ENCODE data around the gene NUCB1. TPM values are rescaled to one million over a fixed set of nuclear protein-coding genes. Genes with fewer than 3 reads are reported as not detected.
A peak's percentile ranks its signal among the peaks of the same experiment; 100 is the strongest.

The NUCB1 gene
- total RNA-seq, 6 donors from 2014 or later = 278 to 463 (median 341) TPM

DNA sequence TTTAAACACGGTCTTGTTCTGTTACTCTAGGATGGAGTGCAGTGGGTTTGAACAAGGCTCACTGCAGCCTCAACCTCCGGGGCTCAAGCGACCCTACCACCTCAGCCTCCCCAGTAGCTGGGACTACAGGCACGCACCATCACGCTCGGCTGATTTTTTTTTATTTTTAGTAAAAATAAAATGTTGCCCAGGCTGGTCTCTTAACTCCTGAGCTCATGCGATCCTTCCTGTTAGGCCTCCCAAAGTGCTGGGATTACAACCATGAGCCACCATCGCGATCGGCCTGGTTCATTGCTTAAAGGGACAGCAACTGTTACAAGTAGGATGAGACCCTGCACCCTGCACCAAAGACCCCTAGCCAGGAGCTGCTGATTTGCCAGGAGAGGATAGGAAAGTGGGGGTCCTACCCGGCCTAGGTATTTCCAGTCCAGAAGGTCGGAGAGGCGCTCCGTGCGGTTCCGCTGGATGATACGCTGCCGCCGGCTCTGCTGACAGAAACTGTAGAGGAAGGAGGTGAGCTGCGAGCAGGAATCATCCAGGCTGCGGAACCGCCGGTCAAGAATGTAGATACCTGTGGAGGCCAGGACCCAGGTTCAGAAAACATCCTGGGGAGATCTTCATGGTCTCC is 70.1 kb downstream of the NUCB1 start:
- WGBS, 2 donors = 91 to 93% methylated on average over 23 of the region's 23 CpGs
- Histone ChIP-seq H3K9me3 (no peaks in the 10 kb centered on the region), H3K27ac (peak overlapping the region in 1 of 4 donors; percentile 64), H3K27me3 (no peaks in the 10 kb centered on the region), H3K36me3 (peaks cover 21 to 83% (median 58%) of the 10 kb centered on the region in 4 donors), H3K4me3 (no peak overlapping the region), H3K4me1 (peaks cover 22 to 37% (median 24%) of the 10 kb centered on the region in 4 donors)
- TF ChIP-seq EP300 (IDR thresholded peaks at IDR 0.05) = no peak
- ATAC-seq (ENCODE audit: low FRiP score in 2 of 2) (no peak), DNase-seq (peak in 1 of 2 donors; percentile 69)

DNA sequence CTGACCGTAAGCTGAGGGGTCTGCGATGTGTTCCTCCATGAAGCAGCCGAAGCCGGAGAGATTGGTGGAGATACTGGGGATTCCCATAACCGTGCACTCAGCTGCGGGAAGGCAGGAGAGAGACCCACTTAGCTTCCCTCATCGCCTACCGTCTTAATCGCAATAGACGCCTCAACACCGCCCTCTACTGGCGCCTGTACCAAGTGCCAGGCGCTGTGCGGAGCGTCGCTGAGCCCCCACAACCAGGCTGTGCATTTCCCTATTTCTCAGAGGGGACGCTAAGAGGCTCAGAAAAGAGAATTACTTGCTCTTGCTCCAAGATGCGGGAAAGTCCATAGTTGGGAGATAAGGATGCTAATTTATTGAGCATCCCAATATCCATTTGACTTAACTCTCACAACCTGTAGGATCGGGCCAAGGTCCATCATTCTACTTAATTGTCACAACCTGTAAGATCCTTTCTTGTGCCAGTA is 70.8 kb downstream of the NUCB1 start:
- TF ChIP-seq POLR2A (IDR thresholded peaks at IDR 0.05) = no peak
- TF ChIP-seq POLR2AphosphoS5 (IDR thresholded peaks at IDR 0.05) = peak in 1 of 2 donors; percentile 48
- TF ChIP-seq, protein P1, sequence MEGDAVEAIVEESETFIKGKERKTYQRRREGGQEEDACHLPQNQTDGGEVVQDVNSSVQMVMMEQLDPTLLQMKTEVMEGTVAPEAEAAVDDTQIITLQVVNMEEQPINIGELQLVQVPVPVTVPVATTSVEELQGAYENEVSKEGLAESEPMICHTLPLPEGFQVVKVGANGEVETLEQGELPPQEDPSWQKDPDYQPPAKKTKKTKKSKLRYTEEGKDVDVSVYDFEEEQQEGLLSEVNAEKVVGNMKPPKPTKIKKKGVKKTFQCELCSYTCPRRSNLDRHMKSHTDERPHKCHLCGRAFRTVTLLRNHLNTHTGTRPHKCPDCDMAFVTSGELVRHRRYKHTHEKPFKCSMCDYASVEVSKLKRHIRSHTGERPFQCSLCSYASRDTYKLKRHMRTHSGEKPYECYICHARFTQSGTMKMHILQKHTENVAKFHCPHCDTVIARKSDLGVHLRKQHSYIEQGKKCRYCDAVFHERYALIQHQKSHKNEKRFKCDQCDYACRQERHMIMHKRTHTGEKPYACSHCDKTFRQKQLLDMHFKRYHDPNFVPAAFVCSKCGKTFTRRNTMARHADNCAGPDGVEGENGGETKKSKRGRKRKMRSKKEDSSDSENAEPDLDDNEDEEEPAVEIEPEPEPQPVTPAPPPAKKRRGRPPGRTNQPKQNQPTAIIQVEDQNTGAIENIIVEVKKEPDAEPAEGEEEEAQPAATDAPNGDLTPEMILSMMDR (IDR thresholded peaks at IDR 0.05) = peak; percentile 81 to 95 (median 89)
- no peak for TF ChIP-seq EP300 (IDR thresholded peaks at IDR 0.05)
- peak; percentile 81 to 84 for ATAC-seq (ENCODE audit: low FRiP score in 2 of 2)
- Histone ChIP-seq H3K4me3 (no peak overlapping the region), H3K9me3 (no peaks in the 10 kb centered on the region), H3K27ac (peak overlapping the region in 1 of 4 donors; percentile 64), H3K27me3 (no peaks in the 10 kb centered on the region), H3K36me3 (peaks cover 20 to 83% (median 57%) of the 10 kb centered on the region in 4 donors), H3K4me1 (peaks cover 22 to 37% (median 24%) of the 10 kb centered on the region in 4 donors)
- WGBS, 2 donors = 11 to 17% methylated on average over 15 to 19 of the region's 19 CpGs
- DNase-seq = peak; percentile 86 to 87

Small RNA genes lying within 50 kb of the gene (small RNA-seq; reads per million reads assigned to genes)
- gene AC026803.1 = 0 reads per million in 4 donors

Other genes with a start within 250 kb of the NUCB1 start
- gene NTN5, start 227.3 kb upstream of the NUCB1 start, total RNA-seq = 1 to 10 TPM in 3 of 6 donors, under 1 TPM in 2, not detected in 1; 0.57 to 3.1 (median 1.0) TPM
- gene FUT2, start 204.3 kb upstream of the NUCB1 start, total RNA-seq = 1 to 10 TPM in 3 of 6 donors, under 1 TPM in 2, not detected in 1; 0.15 to 4.7 (median 1.9) TPM
- 1 to 10 TPM in 5 of 6 donors, not detected in 1; 1.1 to 3.1 (median 1.3) TPM for gene MAMSTR, start 180.6 kb upstream of the NUCB1 start, total RNA-seq
- 10 to 100 TPM; 14.7 to 74.4 (median 26.3) TPM for gene RASIP1, start 159.7 kb upstream of the NUCB1 start, total RNA-seq
- gene IZUMO1, start 153.4 kb upstream of the NUCB1 start, total RNA-seq = 1 to 10 TPM in 5 of 6 donors, not detected in 1; 1.4 to 4.2 (median 2.5) TPM
- gene FUT1, start 147.7 kb upstream of the NUCB1 start, total RNA-seq = 10 to 100 TPM in 3 of 6 donors, 1 to 10 TPM in 3; 7.2 to 17.4 (median 10.1) TPM
- not detected for gene FGF21, start 144.8 kb upstream of the NUCB1 start, total RNA-seq
- 100 to 1,000 TPM in 1 of 6 donors, 10 to 100 TPM in 5; 50.7 to 221 (median 81.2) TPM for gene BCAT2, start 89.3 kb upstream of the NUCB1 start, total RNA-seq
- 10 to 100 TPM; 13.8 to 65.0 (median 28.5) TPM for gene HSD17B14, start 63.8 kb upstream of the NUCB1 start, total RNA-seq
- 10 to 100 TPM in 5 of 6 donors, 1 to 10 TPM in 1; 6.3 to 34.9 (median 21.2) TPM for gene PLEKHA4, start 31.7 kb upstream of the NUCB1 start, total RNA-seq
- gene PPP1R15A, start 27.9 kb upstream of the NUCB1 start, total RNA-seq = 100 to 1,000 TPM in 5 of 6 donors, 10 to 100 TPM in 1; 96.2 to 194 (median 114) TPM
- gene TULP2, start 1.6 kb upstream of the NUCB1 start, total RNA-seq = 1 to 10 TPM in 1 of 6 donors, under 1 TPM in 2, not detected in 3; 0.30 to 4.9 (median 0.86) TPM
- 1 to 10 TPM; 1.9 to 6.3 (median 2.8) TPM for gene DHDH, start 33.4 kb downstream of the NUCB1 start, total RNA-seq
- gene BAX, start 54.6 kb downstream of the NUCB1 start, total RNA-seq = 100 to 1,000 TPM in 4 of 6 donors, 10 to 100 TPM in 2; 68.1 to 143 (median 112) TPM
- gene FTL, start 65.0 kb downstream of the NUCB1 start, total RNA-seq = over 10,000 TPM in 3 of 6 donors, 1,000 to 10,000 TPM in 3; 5,928 to 23,282 (median 11,982) TPM
- gene GYS1, start 93.0 kb downstream of the NUCB1 start, total RNA-seq = 10 to 100 TPM; 26.4 to 79.6 (median 35.6) TPM
- gene RUVBL2, start 93.6 kb downstream of the NUCB1 start, total RNA-seq = 100 to 1,000 TPM in 2 of 6 donors, 10 to 100 TPM in 4; 45.7 to 105 (median 70.6) TPM
- under 1 TPM in 1 of 6 donors, not detected in 5; 0.77 TPM for gene LHB, start 116.8 kb downstream of the NUCB1 start, total RNA-seq
- not detected for gene CGB3, start 124.0 kb downstream of the NUCB1 start, total RNA-seq
- gene CGB2, start 131.6 kb downstream of the NUCB1 start, total RNA-seq = not detected
- gene CGB1, start 136.6 kb downstream of the NUCB1 start, total RNA-seq = not detected
- not detected for gene CGB5, start 143.5 kb downstream of the NUCB1 start, total RNA-seq
- not detected for gene CGB8, start 148.8 kb downstream of the NUCB1 start, total RNA-seq
- 1 to 10 TPM in 1 of 6 donors, under 1 TPM in 5; 0.22 to 5.2 (median 0.55) TPM for gene CGB7, start 157.4 kb downstream of the NUCB1 start, total RNA-seq
- gene NTF4, start 164.5 kb downstream of the NUCB1 start, total RNA-seq = 10 to 100 TPM in 1 of 6 donors, 1 to 10 TPM in 5; 1.2 to 10.5 (median 4.9) TPM
- gene KCNA7, start 172.4 kb downstream of the NUCB1 start, total RNA-seq = not detected
- gene SNRNP70, start 185.1 kb downstream of the NUCB1 start, total RNA-seq = 1,000 to 10,000 TPM in 1 of 6 donors, 100 to 1,000 TPM in 5; 147 to 1,500 (median 176) TPM
- gene LIN7B, start 214.1 kb downstream of the NUCB1 start, total RNA-seq = 10 to 100 TPM in 1 of 6 donors, 1 to 10 TPM in 5; 3.1 to 10.2 (median 7.6) TPM
- gene C19orf73, start 218.8 kb downstream of the NUCB1 start, total RNA-seq = 1 to 10 TPM in 4 of 6 donors, under 1 TPM in 1, not detected in 1; 0.89 to 7.9 (median 2.3) TPM
- gene PPFIA3, start 219.2 kb downstream of the NUCB1 start, total RNA-seq = 10 to 100 TPM in 1 of 6 donors, 1 to 10 TPM in 5; 2.4 to 11.5 (median 5.9) TPM